ENCODE results near the gene ADAMTS13.
"Not testable (repeated sequence)": the region's sequence is repeated elsewhere in the genome, so short reads cannot be mapped to it uniquely, and the experiment has no call there.

Gene ADAMTS13

DNA sequence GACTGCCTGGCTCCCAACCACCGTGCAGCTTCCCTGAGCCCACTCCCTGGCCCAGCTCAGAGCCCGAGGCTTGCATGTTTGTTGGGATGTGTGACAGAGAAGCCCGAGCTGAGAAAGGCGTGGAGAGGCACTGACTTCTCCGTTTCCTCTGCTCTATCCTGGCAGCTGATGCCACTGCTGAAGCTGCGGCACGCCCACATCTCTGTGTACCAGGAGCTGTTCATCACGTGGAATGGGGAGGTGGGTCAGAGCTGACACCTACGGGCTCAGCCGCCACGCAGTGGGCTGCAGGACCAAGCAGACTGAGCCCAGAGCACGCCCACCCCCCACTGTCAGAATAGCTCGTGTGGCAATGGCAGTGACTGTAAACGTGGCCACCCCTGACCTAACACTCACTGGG, 36.7 kb upstream of the ADAMTS13 start:
- TF ChIP-seq, protein P1, sequence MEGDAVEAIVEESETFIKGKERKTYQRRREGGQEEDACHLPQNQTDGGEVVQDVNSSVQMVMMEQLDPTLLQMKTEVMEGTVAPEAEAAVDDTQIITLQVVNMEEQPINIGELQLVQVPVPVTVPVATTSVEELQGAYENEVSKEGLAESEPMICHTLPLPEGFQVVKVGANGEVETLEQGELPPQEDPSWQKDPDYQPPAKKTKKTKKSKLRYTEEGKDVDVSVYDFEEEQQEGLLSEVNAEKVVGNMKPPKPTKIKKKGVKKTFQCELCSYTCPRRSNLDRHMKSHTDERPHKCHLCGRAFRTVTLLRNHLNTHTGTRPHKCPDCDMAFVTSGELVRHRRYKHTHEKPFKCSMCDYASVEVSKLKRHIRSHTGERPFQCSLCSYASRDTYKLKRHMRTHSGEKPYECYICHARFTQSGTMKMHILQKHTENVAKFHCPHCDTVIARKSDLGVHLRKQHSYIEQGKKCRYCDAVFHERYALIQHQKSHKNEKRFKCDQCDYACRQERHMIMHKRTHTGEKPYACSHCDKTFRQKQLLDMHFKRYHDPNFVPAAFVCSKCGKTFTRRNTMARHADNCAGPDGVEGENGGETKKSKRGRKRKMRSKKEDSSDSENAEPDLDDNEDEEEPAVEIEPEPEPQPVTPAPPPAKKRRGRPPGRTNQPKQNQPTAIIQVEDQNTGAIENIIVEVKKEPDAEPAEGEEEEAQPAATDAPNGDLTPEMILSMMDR (conservative IDR thresholded peaks at IDR 0.05; ENCODE audit: low read length): no peak
- DNase-seq (ENCODE audit: low read depth): no peak

DNA sequence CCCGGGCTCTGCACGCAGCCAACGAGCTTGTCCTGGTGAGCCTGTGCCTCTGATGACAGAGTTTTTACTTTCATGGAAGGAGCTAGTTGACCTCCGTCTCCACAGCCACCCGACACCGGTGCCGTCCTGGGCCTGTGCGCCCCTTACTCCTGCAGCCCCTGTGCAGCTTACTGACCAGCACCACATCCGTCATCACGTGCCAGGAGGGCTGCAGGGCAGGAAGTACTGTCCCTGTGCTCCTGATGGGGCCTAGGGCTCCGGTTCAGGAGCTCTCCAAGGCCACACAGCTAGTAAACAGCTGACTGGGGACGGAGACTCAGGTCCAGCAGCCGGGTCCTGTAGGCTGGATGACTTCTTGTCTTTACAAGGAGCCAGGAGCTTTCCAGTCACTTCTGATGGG, 35.8 kb upstream of the ADAMTS13 start:
- TF ChIP-seq, protein P1 (conservative IDR thresholded peaks at IDR 0.05; ENCODE audit: low read length): no peak
- DNase-seq (ENCODE audit: low read depth): no peak
- H3K4me3 ChIP-seq (ENCODE audit: low read length): no peak overlapping the region

More for the DNA sequence above, 36.7 kb upstream of the ADAMTS13 start:
- no peak overlapping the region for H3K4me3 ChIP-seq (ENCODE audit: low read length)

DNA sequence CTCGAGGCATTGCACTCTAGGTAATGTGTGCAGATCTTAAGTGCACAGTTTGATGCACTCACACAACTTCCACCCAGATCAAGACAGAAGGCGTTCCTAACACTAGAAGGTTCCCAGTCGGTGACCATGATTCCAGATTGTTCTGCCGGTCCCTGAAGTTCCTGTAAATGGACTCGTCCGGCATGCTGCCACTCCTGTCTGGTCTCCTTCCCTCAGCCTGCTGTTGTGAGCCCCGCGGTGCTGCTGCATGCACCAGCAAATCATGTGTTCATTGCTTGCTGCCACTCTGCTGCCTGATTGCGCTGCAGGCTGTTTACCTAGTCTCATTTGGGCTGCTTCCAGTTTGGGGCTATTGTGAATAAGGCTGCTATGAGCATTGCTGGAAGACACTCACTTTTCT, 34.5 kb upstream of the ADAMTS13 start:
- TF ChIP-seq, protein P1 (conservative IDR thresholded peaks at IDR 0.05; ENCODE audit: low read length): no peak
- no peak for DNase-seq (ENCODE audit: low read depth)
- no peak overlapping the region for H3K4me3 ChIP-seq (ENCODE audit: low read length)

DNA sequence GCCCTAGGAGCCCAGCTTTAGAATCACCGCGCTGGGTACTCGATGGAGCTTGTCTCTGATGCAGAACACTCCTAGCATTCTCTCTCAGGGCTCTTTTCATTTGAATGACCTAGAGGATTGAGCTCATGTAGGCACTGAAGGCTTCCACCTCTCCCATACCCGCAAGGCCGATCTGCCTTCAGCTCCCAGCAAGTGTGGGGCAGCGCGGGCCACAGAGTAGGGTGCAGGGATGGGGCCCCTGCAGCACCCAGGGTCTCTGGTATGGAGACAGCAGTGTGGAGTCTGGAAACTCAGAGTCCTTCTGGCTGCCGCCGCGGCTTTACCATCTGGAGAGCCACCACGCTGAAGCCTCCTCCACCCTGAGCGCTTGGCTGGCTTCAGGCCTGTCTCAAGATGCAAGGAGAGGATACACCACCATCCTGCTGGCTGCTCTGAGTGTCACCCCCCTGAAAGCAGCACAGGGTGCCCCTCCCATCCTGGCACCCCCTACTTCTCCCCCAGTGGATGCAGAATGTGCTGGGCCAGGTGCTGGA, 33.1 kb upstream of the ADAMTS13 start:
- TF ChIP-seq, protein P1 (conservative IDR thresholded peaks at IDR 0.05; ENCODE audit: low read length): no peak
- no peak overlapping the region for H3K4me3 ChIP-seq (ENCODE audit: low read length)
- no peak for DNase-seq (ENCODE audit: low read depth)

GRCh38 chr9:133389562-133389961, 32.6 kb upstream of the ADAMTS13 start:
- TF ChIP-seq, protein P1 (conservative IDR thresholded peaks at IDR 0.05; ENCODE audit: low read length): no peak
- no peak for DNase-seq (ENCODE audit: low read depth)
- H3K4me3 ChIP-seq (ENCODE audit: low read length): no peak overlapping the region

DNA sequence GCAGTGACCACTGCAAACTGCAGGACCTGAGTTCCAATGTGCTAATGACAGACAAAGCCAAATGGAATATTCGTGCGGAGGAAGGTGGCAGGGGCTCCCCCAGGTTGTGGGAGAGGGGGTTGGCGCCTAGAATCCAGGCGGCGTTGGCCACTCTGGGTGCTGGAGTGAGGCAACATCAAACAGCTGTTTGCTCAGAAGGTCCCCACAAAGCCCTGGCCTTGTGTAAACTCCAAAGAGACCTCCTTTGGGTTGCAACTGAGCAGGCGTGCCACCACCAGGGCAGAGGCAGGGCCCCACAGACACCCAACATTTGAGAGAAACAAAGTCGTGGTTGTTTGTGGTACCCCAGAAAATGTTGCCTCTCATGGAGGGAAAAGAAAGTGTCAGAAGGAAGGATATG, 31.5 kb upstream of the ADAMTS13 start:
- H3K4me3 ChIP-seq (ENCODE audit: low read length): no peak overlapping the region
- TF ChIP-seq, protein P1 (conservative IDR thresholded peaks at IDR 0.05; ENCODE audit: low read length): no peak
- no peak for DNase-seq (ENCODE audit: low read depth)

- H3K4me3 ChIP-seq (ENCODE audit: low read length); DNase-seq (ENCODE audit: low read depth): not testable (repeated sequence)
These were observed 30.7 kb upstream of the ADAMTS13 start for GRCh38 chr9:133391449-133391848.

- DNase-seq (ENCODE audit: low read depth); H3K4me3 ChIP-seq (ENCODE audit: low read length): not testable (repeated sequence)
These were observed 29.9 kb upstream of the ADAMTS13 start for GRCh38 chr9:133392308-133392707.

Data from AG10803 (cell line).